Measurements from ENCODE around the gene DHRS13.

Gene DHRS13

DNA sequence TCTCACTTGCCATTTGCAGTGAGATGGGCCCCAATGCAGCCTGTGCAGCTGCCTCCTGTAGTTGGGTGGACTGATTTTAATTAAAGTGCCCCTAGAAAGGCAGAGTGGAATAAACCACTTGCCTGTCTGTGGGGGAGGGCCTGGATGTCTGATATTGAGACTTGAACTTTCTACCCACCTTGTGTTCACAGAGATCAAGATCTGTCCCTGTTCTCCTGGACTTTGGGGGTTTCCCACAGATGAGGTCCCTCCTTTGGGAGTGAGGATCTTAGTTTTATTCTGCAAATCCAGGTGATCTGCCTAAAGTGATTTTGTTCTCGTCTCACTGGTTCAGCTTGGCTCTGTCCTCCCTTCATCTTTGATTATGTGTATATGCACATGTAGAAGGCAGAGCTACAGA is 7.7 kb upstream of the DHRS13 start:
- no peak overlapping the region for H3K4me3 ChIP-seq (ENCODE audit: low read depth in 1 of 2, low read length in 2 of 2)
- peaks cover 12% of the 10 kb centered on the region for H4K20me1 ChIP-seq (ENCODE audit: insufficient read depth, low read length)
- no peaks in the 10 kb centered on the region for H3K9me3 ChIP-seq (ENCODE audit: insufficient read depth, low read length, severe bottlenecking)
- TF ChIP-seq, protein P1, sequence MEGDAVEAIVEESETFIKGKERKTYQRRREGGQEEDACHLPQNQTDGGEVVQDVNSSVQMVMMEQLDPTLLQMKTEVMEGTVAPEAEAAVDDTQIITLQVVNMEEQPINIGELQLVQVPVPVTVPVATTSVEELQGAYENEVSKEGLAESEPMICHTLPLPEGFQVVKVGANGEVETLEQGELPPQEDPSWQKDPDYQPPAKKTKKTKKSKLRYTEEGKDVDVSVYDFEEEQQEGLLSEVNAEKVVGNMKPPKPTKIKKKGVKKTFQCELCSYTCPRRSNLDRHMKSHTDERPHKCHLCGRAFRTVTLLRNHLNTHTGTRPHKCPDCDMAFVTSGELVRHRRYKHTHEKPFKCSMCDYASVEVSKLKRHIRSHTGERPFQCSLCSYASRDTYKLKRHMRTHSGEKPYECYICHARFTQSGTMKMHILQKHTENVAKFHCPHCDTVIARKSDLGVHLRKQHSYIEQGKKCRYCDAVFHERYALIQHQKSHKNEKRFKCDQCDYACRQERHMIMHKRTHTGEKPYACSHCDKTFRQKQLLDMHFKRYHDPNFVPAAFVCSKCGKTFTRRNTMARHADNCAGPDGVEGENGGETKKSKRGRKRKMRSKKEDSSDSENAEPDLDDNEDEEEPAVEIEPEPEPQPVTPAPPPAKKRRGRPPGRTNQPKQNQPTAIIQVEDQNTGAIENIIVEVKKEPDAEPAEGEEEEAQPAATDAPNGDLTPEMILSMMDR (IDR thresholded peaks at IDR 0.05; ENCODE audit: borderline replicate concordance, extremely low read depth, low read length, poor library complexity, severe bottlenecking): no peak
- no peaks in the 10 kb centered on the region for H3K27me3 ChIP-seq (ENCODE audit: insufficient read depth, low read length, poor library complexity)
- H3K36me3 ChIP-seq (ENCODE audit: insufficient read depth, low read length): peaks cover 93% of the 10 kb centered on the region
- no peak overlapping the region for H3K4me2 ChIP-seq (ENCODE audit: insufficient read depth, low read length)
- no peak for DNase-seq
- no peak overlapping the region for H3K9ac ChIP-seq (ENCODE audit: low read depth, low read length)
- H2AFZ ChIP-seq (ENCODE audit: low read depth, low read length): no peak overlapping the region
- H3K27ac ChIP-seq (ENCODE audit: low read length): no peak overlapping the region
- H3K4me1 ChIP-seq (ENCODE audit: insufficient read depth, low read length): no peaks in the 10 kb centered on the region
- ATAC-seq (ENCODE audit: insufficient read depth, low read depth): no peak
- H3K79me2 ChIP-seq (ENCODE audit: insufficient read depth, low read length): no peaks in the 10 kb centered on the region

GRCh38 chr17:28908640-28909167 is 5.8 kb upstream of the DHRS13 start:
- no peak overlapping the region for H2AFZ ChIP-seq (ENCODE audit: low read depth, low read length)
- H3K4me1 ChIP-seq (ENCODE audit: insufficient read depth, low read length): no peaks in the 10 kb centered on the region
- ATAC-seq (ENCODE audit: insufficient read depth, low read depth): no peak
- TF ChIP-seq, protein P1 (IDR thresholded peaks at IDR 0.05; ENCODE audit: borderline replicate concordance, extremely low read depth, low read length, poor library complexity, severe bottlenecking): no peak
- TF ChIP-seq EZH2 (IDR thresholded peaks at IDR 0.05; ENCODE audit: borderline replicate concordance, low read depth, low read length, severe bottlenecking): no peak
- peaks cover 12% of the 10 kb centered on the region for H4K20me1 ChIP-seq (ENCODE audit: insufficient read depth, low read length)
- no peak overlapping the region for H3K4me2 ChIP-seq (ENCODE audit: insufficient read depth, low read length)
- H3K27me3 ChIP-seq (ENCODE audit: insufficient read depth, low read length, poor library complexity): no peaks in the 10 kb centered on the region
- H3K79me2 ChIP-seq (ENCODE audit: insufficient read depth, low read length): no peaks in the 10 kb centered on the region
- peaks cover 77% of the 10 kb centered on the region for H3K36me3 ChIP-seq (ENCODE audit: insufficient read depth, low read length)
- DNase-seq: no peak
- H3K27ac ChIP-seq (ENCODE audit: low read length): no peak overlapping the region
- no peak overlapping the region for H3K4me3 ChIP-seq (ENCODE audit: low read depth in 1 of 2, low read length in 2 of 2)
- no peaks in the 10 kb centered on the region for H3K9me3 ChIP-seq (ENCODE audit: insufficient read depth, low read length, severe bottlenecking)
- H3K9ac ChIP-seq (ENCODE audit: low read depth, low read length): no peak overlapping the region; the same call in 1 of the 2 replicates

DNA sequence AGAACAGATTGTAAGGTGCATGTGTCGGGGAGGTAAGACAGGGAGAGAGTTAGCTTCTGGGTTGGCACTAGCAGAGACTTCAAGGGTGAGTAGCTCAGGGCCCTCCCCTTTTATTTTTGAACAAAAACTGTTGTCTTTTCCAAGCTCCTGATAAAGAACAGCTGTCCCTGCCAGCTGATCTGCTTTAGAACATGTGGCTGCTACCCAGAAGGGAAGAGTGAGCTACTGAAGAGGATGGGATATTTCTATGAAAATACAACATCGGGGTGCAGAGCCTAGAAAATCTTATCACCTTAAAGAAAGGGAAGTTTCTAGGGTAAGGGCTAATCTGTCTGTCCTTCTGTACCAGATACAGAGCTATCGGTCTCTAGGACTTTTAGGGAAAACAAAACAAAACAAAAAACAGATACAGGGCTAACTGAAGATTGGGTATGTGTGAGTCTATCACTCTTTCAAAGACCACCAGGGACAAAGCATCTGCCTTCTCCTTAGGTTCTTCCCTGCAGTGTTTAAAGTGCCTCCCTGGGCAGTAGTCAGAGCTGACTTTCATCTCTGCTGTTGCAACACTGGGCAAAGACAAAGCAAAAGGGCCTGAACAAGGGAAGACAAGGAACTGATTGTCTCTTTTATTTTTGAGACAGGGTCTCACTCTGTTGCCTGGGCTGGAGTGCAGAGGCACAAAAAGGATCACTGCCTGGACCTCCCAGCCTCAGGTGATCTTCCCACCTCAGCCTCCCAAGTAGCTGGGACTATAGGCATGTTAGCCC is 5.0 kb upstream of the DHRS13 start:
- H3K9ac ChIP-seq (ENCODE audit: low read depth, low read length): no peak overlapping the region
- H3K9me3 ChIP-seq (ENCODE audit: insufficient read depth, low read length, severe bottlenecking): no peaks in the 10 kb centered on the region
- no peak overlapping the region for H3K27ac ChIP-seq (ENCODE audit: low read length)
- no peak overlapping the region for H3K4me2 ChIP-seq (ENCODE audit: insufficient read depth, low read length)
- H4K20me1 ChIP-seq (ENCODE audit: insufficient read depth, low read length): peaks cover 16% of the 10 kb centered on the region
- H3K27me3 ChIP-seq (ENCODE audit: insufficient read depth, low read length, poor library complexity): no peaks in the 10 kb centered on the region
- H3K36me3 ChIP-seq (ENCODE audit: insufficient read depth, low read length): peaks cover 69% of the 10 kb centered on the region
- H2AFZ ChIP-seq (ENCODE audit: low read depth, low read length): no peak overlapping the region
- ATAC-seq (ENCODE audit: insufficient read depth, low read depth): no peak
- TF ChIP-seq, protein P1 (IDR thresholded peaks at IDR 0.05; ENCODE audit: borderline replicate concordance, extremely low read depth, low read length, poor library complexity, severe bottlenecking): no peak
- TF ChIP-seq EZH2 (IDR thresholded peaks at IDR 0.05; ENCODE audit: borderline replicate concordance, low read depth, low read length, severe bottlenecking): no peak
- no peaks in the 10 kb centered on the region for H3K79me2 ChIP-seq (ENCODE audit: insufficient read depth, low read length)
- H3K4me1 ChIP-seq (ENCODE audit: insufficient read depth, low read length): peaks cover 5% of the 10 kb centered on the region
- DNase-seq: no peak
- H3K4me3 ChIP-seq (ENCODE audit: low read depth in 1 of 2, low read length in 2 of 2): no peak overlapping the region

Data from DND-41 (cell line).